Stomach (tissue), 9 donors: ENCODE results near the gene RANBP17. TPM values are rescaled to one million over a fixed set of nuclear protein-coding genes. Genes with fewer than 3 reads are reported as not detected.

Experiments used
- DNase-seq, 2 donors: peaks; one replicate each; pipeline versions ENCODE4 v3.0.0 to v3.0.0-alpha.2; 2013 to 2019
- H3K27ac ChIP-seq, 5 donors: fragments of 200-600 bp in 4 of 5; sonication (generic) in 4 of 5; one replicate each; pipeline ENCODE4 v1.5.1; 2013 to 2019; ENCODE audit warnings: mild to moderate bottlenecking in 1 of 5, moderate library complexity in 1 of 5
- H3K27me3 ChIP-seq, 3 donors: fragments of 200-600 bp; sonication (generic); one replicate each; pipeline ENCODE4 v1.5.1; 2017 to 2019; ENCODE audit warnings: mixed run types in 1 of 3
- H3K36me3 ChIP-seq, 4 donors: fragments of 200-600 bp; sonication (generic); 1 replicate in 3 of 4; 2 replicates in 1 of 4; pipeline ENCODE4 v1.5.1; 2016 to 2019
- H3K4me1 ChIP-seq, 4 donors: fragments of 200-600 bp; sonication (generic); one replicate each; pipeline ENCODE4 v1.5.1; 2016 to 2019
- H3K4me3 ChIP-seq, 4 donors: fragments of 200-600 bp; sonication (generic) in 3 of 4; one replicate each; pipeline ENCODE4 v1.5.1; 2016 to 2019; ENCODE audit warnings: mild to moderate bottlenecking in 1 of 4
- H3K9me3 ChIP-seq, 4 donors: fragments of 200-600 bp; sonication (generic); one replicate each; pipeline ENCODE4 v1.5.1; 2016 to 2019
- EP300 ChIP-seq: sonication (generic); formaldehyde crosslinking; IDR thresholded peaks from one replicate; pipeline ENCODE4 v1.6.1; 2017; ENCODE audit warnings: antibody characterized with exemption
- POLR2A ChIP-seq, 4 donors: fragments of 450-650 bp; IDR thresholded peaks; one replicate each; pipeline ENCODE4 v1.6.1; 2016; ENCODE audit warnings: antibody characterized with exemption in 4 of 4, control low read depth in 2 of 4, mild to moderate bottlenecking in 1 of 4, moderate library complexity in 1 of 4
- POLR2AphosphoS5 ChIP-seq, 3 donors: sonication (generic); formaldehyde crosslinking; IDR thresholded peaks; one replicate each; pipeline ENCODE4 v1.6.1; 2016; ENCODE audit warnings: antibody characterized with exemption in 3 of 3
- WGBS, 5 donors: extraction: QIAGEN DNeasy Blood & Tissue Kit in 3 of 5; methylation state at CpG; one replicate each; pipeline versions ENCODE4 v1.1.5 to v1.1.7; 2013 to 2018; 5-methylcytosine and 5-hydroxymethylcytosine counted together
- intact Hi-C: fragments of 100-400 bp; cut with DNase I; formaldehyde crosslinking; loops from one replicate; pipeline ENCODE4 v1.15.1; 2023; ENCODE audit warnings: low total_unique reads
- polyA plus RNA-seq, 3 donors: library from polyadenylated mRNA; stranded (reverse); fragments of 200-250 nt; gene quantifications; one replicate each; pipeline ENCODE4 v1.2.3, GENCODE V29; 2013
- total RNA-seq, 5 donors: library from RNA; depleted of rRNA; stranded (reverse); fragments of >200 nt; gene quantifications; one replicate each; pipeline versions ENCODE4 v1.1.0 to v1.2.3, GENCODE V29; 2014 to 2016
- TF ChIP-seq, protein P1 (sequence below), 7 experiments: fragments of 450-650 bp in 4 of 7; fragments of 200-600 bp in 3 of 7; sonication (generic) in 3 of 7; IDR thresholded peaks; one replicate each; pipeline ENCODE4 v1.5.1; 2016 to 2019; ENCODE audit warnings: antibody characterized with exemption in 7 of 7, control low read depth in 2 of 7, mild to moderate bottlenecking in 1 of 7
- donor health status: healthy with polysubstance abuse.
- donor health status: Bipolar disorder and iron deficiency.
- donor health status: healthy.

RANBP17 gene
- total and polyA plus RNA-seq, 8 donors: 1.4 to 75.6 (median 10.5) TPM

GRCh38 chr5:171143171-171143570, 281.4 kb downstream of the RANBP17 start:
- intact Hi-C loops: no loop called here
- Histone ChIP-seq H3K9me3 (no peaks in the 10 kb centered on the region), H3K4me3 (no peak overlapping the region), H3K27ac (no peak overlapping the region), H3K36me3 (no peaks in the 10 kb centered on the region), H3K4me1 (no peaks in the 10 kb centered on the region), H3K27me3 (no peaks in the 10 kb centered on the region)
- 21 to 47% (median 30%) methylated on average over 3 of the region's 3 CpGs for WGBS, 5 donors
- no peak for DNase-seq
- TF ChIP-seq, protein P1, sequence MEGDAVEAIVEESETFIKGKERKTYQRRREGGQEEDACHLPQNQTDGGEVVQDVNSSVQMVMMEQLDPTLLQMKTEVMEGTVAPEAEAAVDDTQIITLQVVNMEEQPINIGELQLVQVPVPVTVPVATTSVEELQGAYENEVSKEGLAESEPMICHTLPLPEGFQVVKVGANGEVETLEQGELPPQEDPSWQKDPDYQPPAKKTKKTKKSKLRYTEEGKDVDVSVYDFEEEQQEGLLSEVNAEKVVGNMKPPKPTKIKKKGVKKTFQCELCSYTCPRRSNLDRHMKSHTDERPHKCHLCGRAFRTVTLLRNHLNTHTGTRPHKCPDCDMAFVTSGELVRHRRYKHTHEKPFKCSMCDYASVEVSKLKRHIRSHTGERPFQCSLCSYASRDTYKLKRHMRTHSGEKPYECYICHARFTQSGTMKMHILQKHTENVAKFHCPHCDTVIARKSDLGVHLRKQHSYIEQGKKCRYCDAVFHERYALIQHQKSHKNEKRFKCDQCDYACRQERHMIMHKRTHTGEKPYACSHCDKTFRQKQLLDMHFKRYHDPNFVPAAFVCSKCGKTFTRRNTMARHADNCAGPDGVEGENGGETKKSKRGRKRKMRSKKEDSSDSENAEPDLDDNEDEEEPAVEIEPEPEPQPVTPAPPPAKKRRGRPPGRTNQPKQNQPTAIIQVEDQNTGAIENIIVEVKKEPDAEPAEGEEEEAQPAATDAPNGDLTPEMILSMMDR (IDR thresholded peaks at IDR 0.05): no peak
- no peak for TF ChIP-seq EP300
- no peak for TF ChIP-seq POLR2AphosphoS5 (IDR thresholded peaks at IDR 0.05)
- no peak for TF ChIP-seq POLR2A (IDR thresholded peaks at IDR 0.05)

DNA sequence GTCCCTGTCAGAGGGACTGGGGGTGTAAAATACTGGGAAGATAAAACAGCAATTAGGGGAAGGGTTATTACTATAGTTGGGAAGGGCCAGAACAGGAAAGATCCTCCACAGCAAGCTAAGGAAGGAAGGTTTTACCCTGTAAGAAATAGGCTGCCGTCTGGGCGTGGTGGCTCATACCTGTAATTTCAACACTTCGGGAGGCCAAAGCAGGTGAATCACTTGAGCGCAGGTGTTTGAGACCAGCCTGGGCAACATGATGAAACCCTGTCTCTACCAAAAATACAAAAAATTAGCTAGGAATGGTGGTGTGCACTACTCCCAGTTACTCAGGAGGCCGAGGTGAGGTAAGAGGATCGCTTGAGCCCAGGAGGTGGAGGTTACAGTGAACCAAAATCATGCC, 282.1 kb downstream of the RANBP17 start:
- intact Hi-C loops: no loop called here
- DNase-seq: no peak
- H3K9me3 ChIP-seq: no peaks in the 10 kb centered on the region
- H3K27me3 ChIP-seq: no peaks in the 10 kb centered on the region
- H3K4me3 ChIP-seq: no peak overlapping the region
- H3K4me1 ChIP-seq: no peaks in the 10 kb centered on the region
- WGBS, 5 donors: 83 to 96% (median 91%) methylated on average over 6 of the region's 6 CpGs
- H3K36me3 ChIP-seq: no peaks in the 10 kb centered on the region
- H3K27ac ChIP-seq: no peak overlapping the region
- TF ChIP-seq EP300 (no peak), POLR2A (IDR thresholded peaks at IDR 0.05) (no peak), POLR2AphosphoS5 (IDR thresholded peaks at IDR 0.05) (no peak)
- TF ChIP-seq, protein P1 (IDR thresholded peaks at IDR 0.05): no peak

GRCh38 chr5:171149333-171149732, 287.5 kb downstream of the RANBP17 start:
- H3K4me1 ChIP-seq: no peaks in the 10 kb centered on the region
- no peaks in the 10 kb centered on the region for H3K9me3 ChIP-seq
- TF ChIP-seq EP300 (no peak), POLR2AphosphoS5 (IDR thresholded peaks at IDR 0.05) (no peak), POLR2A (IDR thresholded peaks at IDR 0.05) (no peak)
- TF ChIP-seq, protein P1 (IDR thresholded peaks at IDR 0.05): no peak
- no peak for DNase-seq
- H3K4me3 ChIP-seq: no peak overlapping the region
- no peak overlapping the region for H3K27ac ChIP-seq
- H3K27me3 ChIP-seq: no peaks in the 10 kb centered on the region
- intact Hi-C loops: no loop called here
- WGBS, 5 donors: 59 to 88% (median 80%) methylated on average over 2 of the region's 2 CpGs
- no peaks in the 10 kb centered on the region for H3K36me3 ChIP-seq

DNA sequence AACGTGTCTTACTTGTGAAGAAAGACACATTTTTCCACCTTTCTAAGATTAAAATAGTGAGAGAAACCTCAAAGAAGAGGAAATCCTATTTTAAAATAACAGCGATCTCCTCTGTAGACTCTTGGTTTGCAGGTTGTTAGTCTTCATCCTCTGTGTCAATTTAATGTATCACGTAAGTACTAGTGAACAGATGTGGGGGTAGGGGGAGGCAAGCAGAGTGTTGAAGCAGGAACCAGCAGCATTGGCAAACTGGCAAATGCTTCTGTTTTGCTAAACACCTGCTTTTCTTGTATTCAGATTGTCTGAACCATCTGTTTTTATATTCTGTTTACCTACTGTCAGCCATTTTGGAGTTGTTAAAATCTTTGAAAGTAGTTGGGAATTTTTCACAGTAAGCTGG, 288.0 kb downstream of the RANBP17 start:
- Histone ChIP-seq H3K27me3 (no peaks in the 10 kb centered on the region), H3K27ac (no peak overlapping the region), H3K9me3 (no peaks in the 10 kb centered on the region), H3K4me1 (no peaks in the 10 kb centered on the region), H3K36me3 (no peaks in the 10 kb centered on the region), H3K4me3 (no peak overlapping the region)
- TF ChIP-seq, protein P1 (IDR thresholded peaks at IDR 0.05): no peak
- TF ChIP-seq POLR2A (IDR thresholded peaks at IDR 0.05): no peak
- no peak for TF ChIP-seq EP300
- TF ChIP-seq POLR2AphosphoS5 (IDR thresholded peaks at IDR 0.05): no peak
- intact Hi-C loops: no loop called here
- peak in 1 of 2 donors; percentile 7 for DNase-seq
- 63 to 78% (median 72%) methylated on average over 3 of the region's 3 CpGs for WGBS, 5 donors
